Measurements from ENCODE around the gene TBL1X. TPM values are rescaled to one million over a fixed set of nuclear protein-coding genes. Genes with fewer than 3 reads are reported as not detected.

The TBL1X gene
- total and polyA plus RNA-seq, 2 of the 8 experiments (the other 6 are each of a cell fraction or from before 2014, with no cell fraction given), result 13.3 to 25.6 TPM

DNA sequence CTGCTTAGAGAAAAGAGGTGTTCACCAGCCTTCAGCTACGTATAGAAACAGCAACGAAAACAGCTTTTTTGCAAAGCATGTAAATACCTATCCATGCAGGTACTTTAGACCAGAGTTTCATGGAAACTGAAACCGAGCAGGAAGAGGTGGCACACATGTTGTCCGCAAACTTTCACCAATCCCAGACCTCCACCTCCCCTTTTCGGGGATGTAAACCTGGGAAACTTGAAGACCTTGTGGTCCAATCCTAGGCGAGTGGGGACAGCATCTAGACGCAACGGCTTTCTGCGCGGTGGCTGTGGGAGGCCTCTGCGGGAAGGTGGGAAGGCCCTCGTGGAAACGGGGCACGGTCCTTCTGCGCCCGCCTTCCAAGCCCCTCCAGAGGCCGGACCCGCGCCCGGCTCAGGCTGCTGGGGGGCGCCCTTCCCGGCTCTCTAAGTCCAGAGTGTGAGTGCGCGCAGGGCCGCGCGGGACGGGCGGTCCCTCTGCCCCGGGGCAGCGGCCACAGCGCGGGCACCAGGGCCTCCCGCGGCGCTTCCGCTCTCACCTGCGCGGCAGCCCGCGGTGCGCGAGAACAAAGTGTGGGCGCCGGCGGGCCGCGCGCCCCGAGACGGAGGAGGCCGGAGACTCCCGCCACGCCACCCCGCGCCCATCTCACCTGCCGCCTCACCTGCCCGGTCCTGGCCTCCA lies 320.5 kb downstream of the TBL1X start:
- Histone ChIP-seq H3K27me3 (replicated peaks in 1 of 4; ENCODE audit: control insufficient read depth in 3 of 4, extremely low read depth in 1 of 4, insufficient read depth in 3 of 4, low read length in 3 of 4) (no peaks in the 10 kb centered on the region), H3K36me3 (ENCODE audit: control insufficient read depth in 2 of 4, insufficient read depth in 4 of 4, low read length in 3 of 4) (no peaks in the 10 kb centered on the region), H4K8ac (ENCODE audit: extremely low read depth, insufficient read depth, low read length) (no peak overlapping the region), H2BK12ac (ENCODE audit: low read depth, low read length) (no peak overlapping the region), H3K79me2 (ENCODE audit: control insufficient read depth in 1 of 2, insufficient read depth in 2 of 2, low read length in 2 of 2) (peaks cover 0 to 49% of the 10 kb centered on the region in 2 experiments; a peak in 2 of 4 replicates), H2AK5ac (ENCODE audit: low read depth, low read length) (no peak overlapping the region), H2BK15ac (ENCODE audit: low read length) (no peak overlapping the region), H4K91ac (replicated peaks; ENCODE audit: insufficient read length, low read length) (no peak overlapping the region), H3K9me3 (ENCODE audit: insufficient read depth in 2 of 2, low read depth in 1 of 2, low read length in 1 of 2) (no peaks in the 10 kb centered on the region), H3K14ac (ENCODE audit: insufficient read length) (no peak overlapping the region), H3K4me3 (ENCODE audit: extremely low read depth in 1 of 4, insufficient read depth in 2 of 4, low read depth in 3 of 4, low read length in 4 of 4) (peak overlapping the region; percentile 37 to 84 (median 56)), H3K27ac (ENCODE audit: low read depth, low read length) (no peak overlapping the region), H3K23me2 (ENCODE audit: low read depth, low read length) (peaks cover 8% of the 10 kb centered on the region; the same call in 1 of the 2 replicates), H3K79me1 (ENCODE audit: low read depth, low read length) (no peaks in the 10 kb centered on the region; the same call in 1 of the 2 replicates), H2BK20ac (ENCODE audit: low read length) (no peak overlapping the region), H3K23ac (ENCODE audit: insufficient read length) (no peak overlapping the region), H3K4me1 (replicated peaks in 1 of 4; ENCODE audit: control insufficient read depth in 3 of 4, insufficient read depth in 4 of 4, low read length in 3 of 4) (peaks cover 5 to 15% (median 9%) of the 10 kb centered on the region in 4 experiments; a peak in 6 of 7 replicates), H3K18ac (ENCODE audit: extremely low read depth, low read length) (peak overlapping the region; percentile 60; the same call in 1 of the 2 replicates), H3K9ac (replicated peaks in 1 of 4; ENCODE audit: extremely low read depth in 1 of 4, low read depth in 3 of 4, low read length in 3 of 4) (peak overlapping the region in 2 of 4 experiments; percentile 13 to 43; a peak in 4 of 7 replicates), H4K5ac (ENCODE audit: insufficient read length, low read depth, low read length) (no peak overlapping the region), H4K20me1 (replicated peaks in 1 of 2; ENCODE audit: control insufficient read depth in 1 of 2, insufficient read depth in 2 of 2, low read length in 2 of 2) (peaks cover 0 to 3% of the 10 kb centered on the region in 2 experiments), H3K4me2 (ENCODE audit: insufficient read depth in 1 of 2, low read depth in 2 of 2, low read length in 2 of 2) (peak overlapping the region; percentile 68 to 74), H2BK120ac (replicated peaks; ENCODE audit: low read depth, low read length) (no peak overlapping the region), H2BK5ac (ENCODE audit: low read depth, low read length) (no peak overlapping the region), H3K4ac (replicated peaks; ENCODE audit: insufficient read length, low read depth, low read length) (peak overlapping the region; percentile 14), H3K56ac (replicated peaks; ENCODE audit: insufficient read length, low read depth, low read length) (no peak overlapping the region), H2AFZ (ENCODE audit: low read length) (no peak overlapping the region)
- 17% methylated on average over 15 of the region's 58 CpGs; no CpG with 5 or more reads in 1 of the 2 experiments for WGBS, 2 experiments (ENCODE audit: extremely low coverage in 1 of 2, insufficient coverage in 1 of 2, insufficient read length in 1 of 2, insufficient replicate concordance in 2 of 2, low coverage in 1 of 2, low lambda C conversion rate in 2 of 2, missing lambda C conversion rate in 1 of 2)
- ChIA-PET CTCF (ENCODE audit: partially characterized antibody) (interaction anchor here (0.9 to 1.8 kb wide), 4 partner anchors 8 to 77 kb away, joined by 3 to 6 read pairs (median 3); no protein-coding TSS in a partner anchor), POLR2A (ENCODE audit: partially characterized antibody) (interaction anchor here (0.6 to 1.2 kb wide), 4 partner anchors 10 to 81 kb away, joined by 3 to 4 read pairs (median 3); no protein-coding TSS in a partner anchor)
- DNase-seq (ENCODE audit: low read depth in 1 of 2, low spot score in 2 of 2), result no peak
- no peak for FAIRE-seq
- TF ChIP-seq TBP (IDR thresholded peaks at IDR 0.05; ENCODE audit: low read depth, low read length) (no peak), RBBP5 (IDR thresholded peaks at IDR 0.05; ENCODE audit: borderline replicate concordance, low read depth, low read length) (no peak; the same call in 1 of the 2 replicates), KDM4A (IDR thresholded peaks at IDR 0.05; ENCODE audit: low read depth, low read length, severe bottlenecking) (peak; percentile 35), CBX5 (IDR thresholded peaks at IDR 0.05; ENCODE audit: low read depth, low read length) (no peak), MAFK (IDR thresholded peaks at IDR 0.05; ENCODE audit: low read depth, low read length) (no peak), EGR1 (IDR thresholded peaks at IDR 0.05; ENCODE audit: borderline replicate concordance, low read depth, low read length) (no peak), SAP30 (IDR thresholded peaks at IDR 0.05; ENCODE audit: insufficient read depth, insufficient replicate concordance, low read length) (no peak), ASH2L (IDR thresholded peaks at IDR 0.05; ENCODE audit: low read length) (no peak), PHF8 (conservative IDR thresholded peaks at IDR 0.05; ENCODE audit: low read depth, low read length) (0 out of 2 replicates have a peak, but pooled peaks have one; percentile 1), HDAC2 (IDR thresholded peaks at IDR 0.05; ENCODE audit: borderline replicate concordance in 1 of 2, low read depth in 2 of 2, low read length in 2 of 2) (no peak), CTBP2 (IDR thresholded peaks at IDR 0.05; ENCODE audit: borderline replicate concordance, insufficient read depth, insufficient read length, low read length) (no peak)

All from H1 (cell line).